Stimulated activated CD4-positive, alpha-beta T cell treated with anti-CD3 and anti-CD28 coated beads, Interleukin-12 subunit alpha, Interleukin-12 subunit beta, amount 100 ng/mL, for 4 hours (primary cell): ENCODE measurements around the gene SNX1.
"Not testable (repeated sequence)": the region's sequence is repeated elsewhere in the genome, so short reads cannot be mapped to it uniquely, and the experiment has no call there.

Experiments
- DNase-seq: peaks from one replicate; pipeline ENCODE4 v3.0.0-alpha.2; 2020

SNX1 gene

DNA sequence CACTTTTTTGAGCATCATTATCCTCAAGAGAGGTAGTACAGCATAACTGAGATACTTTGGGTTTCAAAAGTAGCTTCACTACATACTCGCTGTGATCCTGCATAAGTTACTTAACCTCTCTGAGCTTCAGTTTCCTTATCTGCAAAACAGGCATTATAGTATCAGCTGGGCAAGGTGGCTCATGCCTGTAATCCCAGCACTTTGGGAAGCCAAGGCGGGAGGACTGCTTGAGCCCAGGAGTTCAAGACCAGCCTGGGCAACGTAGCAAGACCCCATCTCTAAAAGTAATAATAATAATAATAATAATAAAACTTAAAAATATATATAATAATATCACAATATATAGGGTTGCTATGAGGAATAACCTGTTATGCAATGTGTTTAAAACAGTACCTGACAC, 13.0 kb upstream of the SNX1 start:
- no peak for DNase-seq

DNA sequence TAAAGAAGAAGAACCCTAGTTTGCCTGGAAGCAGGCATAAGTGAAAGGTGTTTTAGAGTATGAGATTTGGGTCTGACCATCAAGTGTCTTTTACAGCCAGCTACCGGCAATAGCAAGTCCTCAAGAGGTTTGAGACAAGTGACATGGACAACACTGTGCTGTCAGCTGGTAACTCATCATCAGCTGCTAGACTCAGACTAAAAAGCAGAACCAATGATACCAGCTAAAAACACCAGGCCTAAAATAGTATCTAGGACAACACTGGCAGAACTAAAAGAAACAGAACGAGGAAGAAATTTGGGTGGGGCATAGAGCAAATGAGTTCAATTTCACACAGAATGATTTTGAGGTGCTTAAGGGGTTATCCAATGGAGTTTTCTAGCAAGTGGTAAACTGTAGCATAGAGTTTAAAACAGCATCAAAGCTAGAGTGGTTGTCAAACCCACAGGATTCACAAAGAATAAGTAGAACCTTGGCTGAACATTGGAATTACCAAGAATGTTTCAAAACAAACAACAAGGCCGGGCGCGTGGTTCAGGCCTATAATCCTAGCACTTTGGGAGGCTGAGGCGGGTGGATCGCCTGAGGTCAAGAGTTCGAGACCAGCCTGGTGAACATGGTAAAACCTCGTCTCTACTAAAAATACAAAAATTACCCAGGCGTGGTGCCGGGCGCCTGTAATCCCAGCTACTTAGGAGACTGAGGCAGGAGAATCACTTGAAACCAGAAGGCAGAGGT, 6.1 kb upstream of the SNX1 start:
- DNase-seq, result no peak

- DNase-seq, result no peak
Measured at GRCh38 chr15:64090527-64090926, 5.3 kb upstream of the SNX1 start.

- DNase-seq, result no peak
Measured at GRCh38 chr15:64092075-64092820, 3.5 kb upstream of the SNX1 start.

- DNase-seq, result peak; percentile 17
Measured at GRCh38 chr15:64092864-64093626, 2.7 kb upstream of the SNX1 start.

- peak; percentile 83 for DNase-seq
Measured at GRCh38 chr15:64093627-64094417, 2.0 kb upstream of the SNX1 start, which contains the start of gene CIAO2A. Gene CIAO2A (minus strand): TSS chr15:64093838. CDS start chr15:64093768, 70 bp downstream.

DNA sequence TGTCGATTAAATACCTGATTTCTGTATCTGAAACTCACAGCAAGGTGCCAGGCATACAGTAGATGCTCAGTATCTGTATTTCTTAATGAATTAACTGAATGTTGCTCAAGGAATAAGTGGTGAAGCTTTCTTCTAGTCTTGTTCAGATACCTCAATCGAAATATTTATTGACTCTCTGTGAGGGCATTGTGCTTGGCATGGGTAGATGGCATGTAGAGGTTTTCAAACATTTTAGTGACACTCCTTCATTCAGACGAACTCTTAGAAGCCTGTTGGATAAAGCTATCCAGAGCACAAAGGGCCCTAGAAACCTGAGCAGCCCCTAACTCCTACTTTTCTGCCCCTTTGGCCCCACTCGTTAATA, 369 bp upstream of the SNX1 start:
- DNase-seq, result no peak

DNA sequence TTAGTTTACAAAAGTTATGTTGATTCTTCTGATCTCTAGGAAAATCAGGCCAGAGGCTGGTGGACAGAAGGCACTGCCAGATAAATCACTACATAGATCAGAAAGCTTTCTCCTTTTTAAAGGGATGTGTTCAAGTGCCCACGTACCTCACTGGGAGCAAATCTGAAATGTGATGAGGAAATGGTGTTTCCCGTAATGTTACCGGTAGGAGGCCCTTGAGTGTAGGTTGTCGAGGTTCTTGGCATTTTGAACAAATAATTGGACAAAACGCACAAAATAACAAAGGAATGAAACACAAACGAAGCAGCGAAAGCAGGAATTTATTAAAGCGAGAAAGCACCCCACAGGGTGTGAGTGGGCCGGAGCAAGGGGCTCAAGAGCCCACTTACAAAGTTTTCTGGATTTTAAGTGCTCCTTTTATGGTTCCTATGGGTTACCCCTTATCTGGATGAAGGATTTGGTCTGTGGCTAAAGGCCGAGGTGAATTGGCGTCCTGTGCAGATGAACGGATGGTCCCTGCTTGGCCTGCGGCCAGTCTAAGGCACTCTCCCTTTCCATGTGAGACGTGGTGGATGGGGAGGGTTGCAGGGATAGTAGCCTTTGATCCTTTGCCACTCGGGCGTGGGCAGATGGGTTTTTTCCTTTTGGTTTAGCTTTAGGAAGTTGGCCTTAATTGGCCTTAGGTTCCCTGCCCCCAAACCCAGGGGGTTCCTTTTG, 1.0 kb downstream of the SNX1 start:
- DNase-seq, result no peak

DNA sequence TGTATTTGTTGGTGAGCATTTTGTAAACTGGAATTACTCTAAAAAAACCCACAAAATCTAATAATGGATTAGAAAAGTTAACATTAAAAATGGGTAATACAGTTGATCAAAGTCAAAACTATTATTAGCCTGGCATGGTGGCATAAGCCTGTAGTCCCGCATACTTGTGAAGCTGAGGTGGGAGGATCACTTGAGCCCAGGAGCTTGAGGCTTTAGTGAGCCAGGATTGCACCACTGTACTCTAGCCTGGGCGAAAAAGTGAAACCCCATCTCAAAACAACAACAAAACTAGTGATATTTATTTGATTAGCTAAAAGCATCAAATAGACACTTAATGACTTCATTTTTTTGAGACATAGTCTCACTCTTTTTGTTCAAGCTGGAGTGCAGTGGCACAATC, 3.6 kb downstream of the SNX1 start:
- no peak for DNase-seq

DNA sequence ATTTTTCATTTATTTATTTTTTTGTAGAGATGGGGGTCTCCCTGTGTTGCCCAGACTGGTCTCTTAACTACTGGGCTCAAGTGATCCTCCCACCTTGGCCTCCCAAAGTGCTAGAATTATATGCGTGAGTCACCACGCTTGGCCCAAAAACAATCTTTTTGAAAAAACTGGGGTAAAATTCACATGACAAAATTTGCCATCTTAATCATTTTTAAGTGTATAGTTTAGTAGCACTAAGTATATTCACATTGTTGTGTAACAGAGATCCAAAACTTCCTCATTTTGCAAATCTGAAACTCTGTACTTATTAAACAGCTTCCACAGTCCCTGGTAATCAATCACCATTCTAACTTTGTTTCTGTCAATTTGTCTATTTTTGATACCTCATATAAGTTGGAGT, 5.2 kb downstream of the SNX1 start:
- no peak for DNase-seq

GRCh38 chr15:64102497-64102896, 6.7 kb downstream of the SNX1 start:
- DNase-seq, result no peak

- no peak for DNase-seq
Measured at GRCh38 chr15:64105113-64105704, 9.4 kb downstream of the SNX1 start.

- DNase-seq, result no peak
Measured at GRCh38 chr15:64107337-64107736, 11.6 kb downstream of the SNX1 start.

- DNase-seq, result not testable (repeated sequence)
Measured at GRCh38 chr15:64110108-64110701, 14.4 kb downstream of the SNX1 start.

- no peak for DNase-seq
Measured at GRCh38 chr15:64110950-64111678, 15.3 kb downstream of the SNX1 start.

DNA sequence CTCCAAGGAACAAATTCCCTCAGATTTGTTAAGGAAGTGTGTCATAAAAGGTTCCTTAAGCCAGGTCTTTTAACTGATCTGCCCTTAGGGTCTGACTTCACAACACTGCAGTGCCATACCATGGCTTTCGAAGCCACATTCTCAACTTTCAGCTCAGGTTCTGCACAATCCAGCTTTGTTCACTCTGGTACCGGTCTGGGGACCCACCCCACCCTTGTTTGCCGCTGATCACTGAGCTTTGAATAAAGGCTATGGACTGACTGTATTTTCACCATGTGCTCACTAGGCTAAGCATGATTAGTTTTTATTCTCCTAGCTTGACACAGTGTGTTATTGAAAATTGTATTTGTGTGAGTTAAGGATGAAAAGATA, 15.9 kb downstream of the SNX1 start:
- no peak for DNase-seq

DNA sequence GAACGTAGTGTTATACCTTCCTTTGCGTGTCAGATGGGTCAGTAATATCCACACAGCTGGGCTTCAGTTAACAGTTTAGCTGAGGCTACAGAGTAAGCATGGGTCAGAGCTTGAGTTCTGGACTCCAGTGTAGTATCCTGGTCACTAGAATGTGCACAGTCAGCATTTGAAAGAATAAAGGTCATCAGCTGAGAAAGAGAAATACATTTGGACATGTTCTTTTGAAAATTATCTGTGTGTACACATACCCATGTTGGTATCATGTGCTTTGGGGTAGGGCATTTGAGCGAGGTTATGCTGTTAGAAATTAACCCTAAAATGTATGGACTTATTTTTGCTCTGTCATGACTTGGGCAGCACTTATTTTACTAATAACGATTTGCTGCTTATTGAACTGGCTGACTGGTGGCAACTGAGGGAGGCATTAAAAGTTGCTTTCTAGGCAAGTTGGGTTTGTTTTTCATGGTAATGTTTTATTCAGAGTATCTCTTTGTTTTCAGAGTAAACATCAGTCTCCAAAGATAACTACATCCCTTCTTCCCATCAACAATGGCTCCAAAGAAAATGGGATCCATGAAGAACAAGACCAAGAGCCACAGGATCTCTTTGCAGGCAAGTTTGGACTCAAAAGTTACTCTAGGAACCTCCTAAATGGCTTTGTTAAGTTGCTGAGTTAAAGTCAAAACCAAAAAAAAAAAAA, 16.4 kb downstream of the SNX1 start:
- no peak for DNase-seq

- DNase-seq, result no peak
Measured at GRCh38 chr15:64112904-64113303, 17.1 kb downstream of the SNX1 start.

DNA sequence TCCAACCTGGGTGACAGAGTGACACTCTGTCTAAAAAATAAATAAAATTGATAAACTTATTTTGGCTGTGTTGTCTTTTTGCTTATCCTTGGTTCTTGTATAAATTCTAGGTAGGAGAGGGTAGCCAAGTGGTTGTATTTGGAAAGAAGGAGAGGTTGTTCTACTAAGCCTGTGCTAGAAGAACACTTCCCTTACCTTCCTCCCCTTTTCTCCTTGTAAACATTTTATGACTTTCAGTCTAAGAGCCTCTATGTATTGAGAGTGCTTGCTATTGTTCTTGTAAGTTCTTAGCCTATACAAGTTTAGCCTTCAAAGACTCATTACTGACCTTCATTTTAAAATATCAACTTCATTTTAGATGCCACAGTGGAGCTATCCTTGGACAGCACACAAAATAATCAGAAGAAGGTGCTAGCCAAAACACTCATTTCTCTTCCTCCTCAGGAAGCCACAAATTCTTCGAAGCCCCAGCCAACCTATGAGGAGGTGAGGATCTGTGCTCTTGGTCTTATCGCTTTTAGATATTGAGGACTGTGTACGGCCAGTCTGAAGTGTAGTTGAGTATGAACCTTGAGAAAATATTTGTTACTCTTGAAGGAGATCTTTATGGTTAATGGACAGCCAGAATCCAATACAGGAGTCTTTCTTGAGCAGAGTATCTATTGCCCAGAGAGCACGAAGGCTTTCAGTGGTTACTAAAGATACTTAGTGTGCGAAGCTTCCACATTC, 22.1 kb downstream of the SNX1 start:
- no peak for DNase-seq
